Endodermal cell (in vitro differentiated cells): ENCODE measurements around the gene KIF2A. TPM values are rescaled to one million over a fixed set of nuclear protein-coding genes. Genes with fewer than 3 reads are reported as not detected.

ENCODE experiments used
- DNase-seq: peaks from one replicate; pipeline ENCODE4 v3.0.0-alpha.2; 2017
- H3K27ac ChIP-seq: 2 replicates; pipeline ENCODE4 v1.5.1; 2013; ENCODE audit warnings: mild to moderate bottlenecking, low read depth, low read length, moderate library complexity
- H3K27me3 ChIP-seq: 2 replicates; pipeline ENCODE4 v1.6.1; 2013; ENCODE audit warnings: mild to moderate bottlenecking, low read length, moderate library complexity; ENCODE audit not compliant: insufficient read depth, control insufficient read depth, poor library complexity, severe bottlenecking
- H3K36me3 ChIP-seq: 2 replicates; pipeline ENCODE4 v1.7.0; 2013; ENCODE audit warnings: mild to moderate bottlenecking, low read length, moderate library complexity; ENCODE audit not compliant: control insufficient read depth, insufficient read depth
- H3K4me1 ChIP-seq: one replicate; pipeline ENCODE4 v1.7.0; 2013; ENCODE audit warnings: low read length; ENCODE audit not compliant: control insufficient read depth, insufficient read depth
- H3K4me3 ChIP-seq: 2 replicates; pipeline ENCODE4 v1.5.1; 2013; ENCODE audit warnings: mild to moderate bottlenecking, low read length, moderate library complexity
- H3K9ac ChIP-seq: 2 replicates; pipeline ENCODE4 v1.6.1; 2013; ENCODE audit warnings: mild to moderate bottlenecking, low read length, moderate library complexity; ENCODE audit not compliant: poor library complexity, severe bottlenecking; ENCODE audit errors: extremely low read depth
- H3K9me3 ChIP-seq: 2 replicates; pipeline ENCODE4 v1.6.1; 2013; ENCODE audit warnings: mild to moderate bottlenecking, low read length, moderate library complexity; ENCODE audit not compliant: control insufficient read depth
- H3K27ac Mint-ChIP-seq: 2 replicates; pipeline ENCODE4 v1.8.0; 2020; ENCODE audit warnings: mixed read lengths
- H3K27me3 Mint-ChIP-seq: 2 replicates; pipeline ENCODE4 v1.8.0; 2021; ENCODE audit warnings: mild to moderate bottlenecking, mixed read lengths; ENCODE audit not compliant: insufficient read depth
- H3K36me3 Mint-ChIP-seq: 2 replicates; pipeline ENCODE4 v1.8.0; 2020; ENCODE audit warnings: low read depth, mixed read lengths
- H3K4me1 Mint-ChIP-seq: 2 replicates; pipeline ENCODE4 v1.8.0; 2020; ENCODE audit warnings: mixed read lengths
- H3K4me3 Mint-ChIP-seq: 2 replicates; pipeline ENCODE4 v1.8.0; 2020; ENCODE audit warnings: mild to moderate bottlenecking, moderate library complexity, mixed read lengths
- H3K9me3 Mint-ChIP-seq: 2 replicates; pipeline ENCODE4 v1.8.0; 2020; ENCODE audit warnings: mild to moderate bottlenecking, mixed read lengths
- CTCF ChIP-seq: fragments of 200-600 bp; sonication (generic); conservative IDR thresholded peaks from 2 replicates; pipeline ENCODE4 v1.5.0; 2021; ENCODE audit warnings: antibody characterized with exemption, mild to moderate bottlenecking
- WGBS, 2 experiments: methylation state at CpG; one replicate each; pipeline versions ENCODE4 v1.1.5 to v1.1.7; 2013; ENCODE audit warnings: missing lambda C conversion rate in 2 of 2, mixed read lengths in 1 of 2; ENCODE audit not compliant: insufficient coverage in 1 of 2, insufficient read length in 1 of 2; 5-methylcytosine and 5-hydroxymethylcytosine counted together
- total RNA-seq, 2 donors: library from RNA; stranded (reverse); fragmentation: NEBNext Ultra II Directional in 1 of 2; extraction: Animal tissue kit (Norgen Biotek cat#: 25700) in 1 of 2; gene quantifications; 2 replicates in 1 of 2; 3 replicates in 1 of 2; pipeline ENCODE4 v1.2.1, GENCODE V29; 2021

KIF2A gene
- total RNA-seq, 2 donors from 2014 or later, result 67.4 to 74.6 TPM

DNA sequence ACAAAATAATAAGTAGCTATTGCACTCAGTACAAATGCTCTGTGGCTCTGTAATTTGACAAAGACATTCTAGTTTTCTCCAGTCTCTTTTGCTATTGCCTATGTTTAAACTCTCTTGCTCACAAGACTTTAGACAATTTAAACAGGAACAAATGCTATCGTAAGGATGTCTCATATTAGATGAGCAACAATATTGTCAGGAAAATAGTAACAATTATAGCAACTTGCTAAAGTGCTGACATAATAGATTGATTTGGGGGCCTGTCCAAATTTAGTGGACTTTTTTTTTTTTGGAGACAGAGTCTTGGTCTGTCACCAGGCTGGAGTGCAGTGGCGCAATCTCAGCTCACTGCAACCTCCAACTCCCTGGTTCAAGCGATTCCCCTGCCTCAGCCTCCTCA is 11.8 kb downstream of the KIF2A start:
- Mint-ChIP-seq H3K36me3 (peaks cover 8% of the 10 kb centered on the region), H3K27ac (no peak overlapping the region), H3K27me3 (no peaks in the 10 kb centered on the region), H3K9me3 (no peaks in the 10 kb centered on the region), H3K4me1 (peaks cover 8% of the 10 kb centered on the region), H3K4me3 (no peak overlapping the region)
- Histone ChIP-seq H3K36me3 (peaks cover 17% of the 10 kb centered on the region), H3K9me3 (no peaks in the 10 kb centered on the region), H3K4me1 (no peaks in the 10 kb centered on the region), H3K27ac (no peak overlapping the region), H3K4me3 (no peak overlapping the region), H3K9ac (no peak overlapping the region), H3K27me3 (no peaks in the 10 kb centered on the region)
- DNase-seq, result no peak
- WGBS, 2 experiments, result 97 to 100% methylated on average over 3 of the region's 3 CpGs
- TF ChIP-seq CTCF, result no peak

- Histone ChIP-seq H3K4me1 (no peaks in the 10 kb centered on the region), H3K36me3 (peaks cover 9% of the 10 kb centered on the region), H3K27me3 (no peaks in the 10 kb centered on the region), H3K27ac (no peak overlapping the region), H3K4me3 (no peak overlapping the region), H3K9me3 (no peaks in the 10 kb centered on the region), H3K9ac (no peak overlapping the region)
- TF ChIP-seq CTCF, result no peak
- Mint-ChIP-seq H3K9me3 (no peaks in the 10 kb centered on the region), H3K4me3 (no peak overlapping the region), H3K36me3 (peaks cover 22% of the 10 kb centered on the region), H3K27me3 (no peaks in the 10 kb centered on the region), H3K27ac (no peak overlapping the region), H3K4me1 (peaks cover 14% of the 10 kb centered on the region)
- DNase-seq, result no peak
- WGBS, 2 experiments, result no CpG with 5 or more reads among the region's 1 CpG
Observed at GRCh38 chr5:62322484-62322883, 16.5 kb downstream of the KIF2A start.

DNA sequence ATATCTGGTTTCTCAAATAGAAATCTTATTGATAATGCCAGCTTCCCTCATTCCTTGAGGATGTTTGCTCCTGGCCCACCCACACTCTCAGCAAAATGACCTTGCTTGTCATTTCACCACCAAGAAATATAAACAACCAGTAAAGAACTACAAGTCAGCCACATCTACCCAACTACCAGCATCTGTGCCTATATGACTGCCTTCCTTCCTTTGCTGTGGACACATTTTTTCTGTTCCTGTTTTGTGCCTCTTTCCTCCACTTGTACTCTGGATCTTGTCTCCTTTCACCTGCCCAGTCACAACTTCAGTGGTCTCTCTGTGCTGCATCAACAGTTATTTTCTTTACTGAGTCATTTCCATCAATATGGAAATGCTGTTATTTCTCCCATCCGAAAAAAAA is 20.3 kb downstream of the KIF2A start:
- Histone ChIP-seq H3K27ac (no peak overlapping the region), H3K9me3 (no peaks in the 10 kb centered on the region), H3K4me1 (no peaks in the 10 kb centered on the region), H3K27me3 (no peaks in the 10 kb centered on the region), H3K36me3 (peaks cover 9% of the 10 kb centered on the region), H3K4me3 (no peak overlapping the region), H3K9ac (no peak overlapping the region)
- TF ChIP-seq CTCF, result no peak
- no peak for DNase-seq
- H3K27me3 Mint-ChIP-seq, result no peaks in the 10 kb centered on the region
- peak overlapping the region; percentile 50 for H3K27ac Mint-ChIP-seq
- peaks cover 15% of the 10 kb centered on the region for H3K4me1 Mint-ChIP-seq
- 78 to 88% methylated on average over 1 of the region's 1 CpG for WGBS, 2 experiments
- H3K36me3 Mint-ChIP-seq, result peaks cover 21% of the 10 kb centered on the region
- H3K9me3 Mint-ChIP-seq, result no peaks in the 10 kb centered on the region
- H3K4me3 Mint-ChIP-seq, result no peak overlapping the region
